SK-N-SH (cell line): ENCODE data around the gene HES6. TPM values are rescaled to one million over a fixed set of nuclear protein-coding genes. Genes with fewer than 3 reads are reported as not detected.

ENCODE experiments used
- CTCF ChIA-PET: fragments of 300-600, 350-600 bp; formaldehyde crosslinking; extraction: SDS; loops from one replicate; lab custom pipeline; 2021; lab: Yijun Ruan, JAX
- POLR2A ChIA-PET: fragments of 350-600 bp; sonication (Branson Sonifier 250); formaldehyde crosslinking; extraction: SDS; loops from one replicate; lab custom pipeline; 2020; ENCODE audit warnings: antibody characterized with exemption, inconsistent platforms; lab: Yijun Ruan, JAX
- DNase-seq: peaks from one replicate; pipeline ENCODE4 v3.0.0; 2012
- H2AFZ ChIP-seq: fragments of 200-600 bp; sonication (generic); 2 replicates; pipeline ENCODE4 v1.8.1; 2016; ENCODE audit warnings: antibody characterized with exemption, mild to moderate bottlenecking, low read depth
- H3F3A ChIP-seq: fragments of 200-600 bp; sonication (generic); replicated peaks from 2 replicates; pipeline ENCODE3; 2016; ENCODE audit warnings: antibody characterized with exemption, mild to moderate bottlenecking; ENCODE audit not compliant: insufficient read depth
- H3K27ac ChIP-seq, 2 experiments: fragments of 200-500 bp in 1 of 2; fragments of 200-600 bp in 1 of 2; sonication (Bioruptor generic) in 1 of 2; sonication (generic), shearing (Covaris generic) in 1 of 2; 2 replicates each; pipeline versions ENCODE4 v1.5.1 to v1.6.1; 2014 to 2016; ENCODE audit warnings: low read depth in 2 of 2, inconsistent platforms in 1 of 2, low read length in 1 of 2, mild to moderate bottlenecking in 1 of 2, mixed read lengths in 1 of 2
- H3K27me3 ChIP-seq: fragments of 200-600 bp; sonication (generic), shearing (Covaris generic); 2 replicates; pipeline ENCODE4 v1.6.1; 2016; ENCODE audit warnings: mixed run types; ENCODE audit not compliant: insufficient read depth
- H3K36me3 ChIP-seq, 2 experiments: fragments of 200-500 bp in 1 of 2; fragments of 200-600 bp in 1 of 2; sonication (Bioruptor generic) in 1 of 2; sonication (generic) in 1 of 2; replicated peaks in 1 of 2; 2 replicates each; pipeline versions ENCODE3 to v1.5.1; 2014 to 2016; ENCODE audit warnings: low read length in 1 of 2, mild to moderate bottlenecking in 1 of 2; ENCODE audit not compliant: insufficient read depth in 2 of 2, control insufficient read depth in 1 of 2
- H3K4me1 ChIP-seq, 2 experiments: fragments of 200-500 bp in 1 of 2; fragments of 200-600 bp in 1 of 2; sonication (Bioruptor generic) in 1 of 2; sonication (generic), shearing (Covaris generic) in 1 of 2; 2 replicates each; pipeline versions ENCODE4 v1.5.1 to v1.6.1; 2014 to 2016; ENCODE audit warnings: low read depth in 1 of 2, low read length in 1 of 2, mixed run types in 1 of 2; ENCODE audit not compliant: insufficient read depth in 2 of 2, control insufficient read depth in 1 of 2
- H3K4me2 ChIP-seq: fragments of 200-600 bp; sonication (generic), shearing (Covaris generic); 2 replicates; pipeline ENCODE4 v1.6.1; 2017; ENCODE audit warnings: mixed run types
- H3K4me3 ChIP-seq, 2 experiments: fragments of 200-500 bp in 1 of 2; fragments of 200-600 bp in 1 of 2; sonication (Bioruptor generic) in 1 of 2; sonication (generic), shearing (Covaris generic) in 1 of 2; 2 replicates each; pipeline versions ENCODE4 v1.5.1 to v1.8.1; 2014 to 2016; ENCODE audit warnings: low read depth in 2 of 2, inconsistent platforms in 1 of 2, low read length in 1 of 2, mild to moderate bottlenecking in 1 of 2, mixed read lengths in 1 of 2, moderate library complexity in 1 of 2
- H3K79me2 ChIP-seq: fragments of 200-600 bp; sonication (generic); 2 replicates; pipeline ENCODE4 v1.8.1; 2017; ENCODE audit warnings: mild to moderate bottlenecking; ENCODE audit not compliant: insufficient read depth
- H3K9ac ChIP-seq: fragments of 200-600 bp; sonication (generic); 2 replicates; pipeline ENCODE4 v1.6.1; 2017; ENCODE audit warnings: mixed run types
- H3K9me2 ChIP-seq: fragments of 200-600 bp; sonication (generic); 2 replicates; pipeline ENCODE4 v1.6.1; 2017; ENCODE audit warnings: mixed run types
- H3K9me3 ChIP-seq: fragments of 200-600 bp; sonication (generic); 2 replicates; pipeline ENCODE4 v1.6.1; 2017; ENCODE audit warnings: mixed run types, mild to moderate bottlenecking, moderate library complexity
- H4K20me1 ChIP-seq: fragments of 200-600 bp; sonication (generic); 2 replicates; pipeline ENCODE4 v1.6.1; 2017; ENCODE audit warnings: mild to moderate bottlenecking, mixed run types; ENCODE audit not compliant: insufficient read depth
- CTCF ChIP-seq: fragments of 200-600 bp; sonication (generic); IDR thresholded peaks from 2 replicates; pipeline ENCODE4 v1.6.1; 2017; ENCODE audit warnings: antibody characterized with exemption, mild to moderate bottlenecking, moderate library complexity
- ELF1 ChIP-seq: IDR thresholded peaks from 2 replicates; pipeline ENCODE4 v1.4.0; 2012
- EP300 ChIP-seq, 2 experiments: IDR thresholded peaks; 2 replicates each; pipeline versions ENCODE4 v1.4.0 to v1.6.1; 2012; ENCODE audit warnings: borderline replicate concordance in 1 of 2, low read depth in 1 of 2, low read length in 1 of 2
- EZH2phosphoT487 ChIP-seq: fragments of 200-600 bp; sonication (generic); IDR thresholded peaks from 2 replicates; pipeline ENCODE4 v1.6.1; 2017; ENCODE audit warnings: low read depth, mixed run types, mild to moderate bottlenecking, antibody characterized with exemption, moderate library complexity, borderline replicate concordance
- FOSL2 ChIP-seq: IDR thresholded peaks from 2 replicates; pipeline ENCODE4 v1.4.0; 2012; ENCODE audit warnings: low read depth, mild to moderate bottlenecking, moderate library complexity, borderline replicate concordance
- FOXJ3 ChIP-seq: sonication (generic); formaldehyde crosslinking; IDR thresholded peaks from 2 replicates; pipeline ENCODE4 v1.5.1; 2020; ENCODE audit warnings: mild to moderate bottlenecking, missing genetic modification reagents
- JUND ChIP-seq: IDR thresholded peaks from 2 replicates; pipeline ENCODE4 v1.4.0; 2012
- MEF2A ChIP-seq: IDR thresholded peaks from 2 replicates; pipeline ENCODE4 v1.4.0; 2012; ENCODE audit warnings: low read depth, borderline replicate concordance
- NFIC ChIP-seq: IDR thresholded peaks from 2 replicates; pipeline ENCODE4 v1.4.0; 2012; ENCODE audit warnings: borderline replicate concordance
- NRF1 ChIP-seq: IDR thresholded peaks from 2 replicates; pipeline ENCODE4 v1.6.1; 2012; ENCODE audit warnings: low read depth, mild to moderate bottlenecking, low read length
- RAD21 ChIP-seq: IDR thresholded peaks from 2 replicates; pipeline ENCODE4 v1.6.1; 2012; ENCODE audit warnings: mild to moderate bottlenecking, low read length
- RCOR1 ChIP-seq: fragments of 150-350 bp; IDR thresholded peaks from 2 replicates; pipeline ENCODE4 v1.6.1; 2017; ENCODE audit warnings: antibody characterized with exemption, low read length
- REST ChIP-seq: IDR thresholded peaks from 2 replicates; pipeline ENCODE4 v1.6.1; 2012; ENCODE audit warnings: mild to moderate bottlenecking, low read depth, low read length, moderate library complexity
- RXRA ChIP-seq: IDR thresholded peaks from 2 replicates; pipeline ENCODE4 v1.4.0; 2012; ENCODE audit warnings: low read depth, mild to moderate bottlenecking, borderline replicate concordance
- SIN3A ChIP-seq: IDR thresholded peaks from 2 replicates; pipeline ENCODE4 v1.6.1; 2012; ENCODE audit warnings: low read depth, mild to moderate bottlenecking, low read length, moderate library complexity, borderline replicate concordance
- SMC3 ChIP-seq: IDR thresholded peaks from 2 replicates; pipeline ENCODE4 v1.6.1; 2012; ENCODE audit warnings: low read depth, low read length, improper control_type of control experiment
- TCF12 ChIP-seq: IDR thresholded peaks from 2 replicates; pipeline ENCODE4 v1.4.0; 2012
- TEAD4 ChIP-seq: IDR thresholded peaks from 2 replicates; pipeline ENCODE4 v1.4.0; 2012; ENCODE audit warnings: mild to moderate bottlenecking, borderline replicate concordance; ENCODE audit not compliant: insufficient read depth
- WGBS: methylation state at CpG from one replicate; pipeline ENCODE4 v1.1.6; 2017; ENCODE audit warnings: low lambda C conversion rate; 5-methylcytosine and 5-hydroxymethylcytosine counted together
- polyA plus RNA-seq, 3 experiments: library from polyadenylated mRNA; depleted of rRNA; stranded (reverse); fragments of >200 nt; gene quantifications; 2 replicates each; pipeline ENCODE4 v1.2.3, GENCODE V29; 2012

Gene HES6
- polyA plus RNA-seq, 1 of the 3 experiments (the other 2 are of a cell fraction): 3.6 TPM

GRCh38 chr2:238228700-238229099 lies 11.1 kb downstream of the HES6 start:
- no peaks in the 10 kb centered on the region for H3K9me2 ChIP-seq
- 37% methylated on average over 4 of the region's 4 CpGs for WGBS
- H4K20me1 ChIP-seq: no peaks in the 10 kb centered on the region
- H3K27me3 ChIP-seq: no peaks in the 10 kb centered on the region; the same call in 1 of the 2 replicates
- H3K36me3 ChIP-seq: no peaks in the 10 kb centered on the region
- H3K4me1 ChIP-seq: no peaks in the 10 kb centered on the region
- H3K79me2 ChIP-seq: no peaks in the 10 kb centered on the region
- H3F3A ChIP-seq: no peaks in the 10 kb centered on the region
- no peaks in the 10 kb centered on the region for H3K9me3 ChIP-seq
- H3K4me2 ChIP-seq: no peak overlapping the region
- peak overlapping the region in 1 of 2 experiments; percentile 12; a peak in 1 of 4 replicates for H3K27ac ChIP-seq
- H3K4me3 ChIP-seq: no peak overlapping the region
- H2AFZ ChIP-seq: no peak overlapping the region
- ChIA-PET CTCF (no interaction called here), POLR2A (interaction anchor here (0.7 kb wide), 1 partner anchor 14 kb away, joined by 4 read pairs; no protein-coding TSS in a partner anchor)
- no peak for DNase-seq
- no peak overlapping the region for H3K9ac ChIP-seq
- TF ChIP-seq TCF12 (peak; percentile 34; the same call in 1 of the 2 replicates), MEF2A (no peak), FOXJ3 (CRISPR knock-in tag) (no peak), NRF1 (no peak)

- Histone ChIP-seq H3K4me3 (no peak overlapping the region), H3K27ac (no peak overlapping the region), H3F3A (no peaks in the 10 kb centered on the region), H3K9me3 (no peaks in the 10 kb centered on the region), H3K4me1 (no peaks in the 10 kb centered on the region), H4K20me1 (no peaks in the 10 kb centered on the region), H3K4me2 (no peak overlapping the region), H2AFZ (no peak overlapping the region), H3K9me2 (no peaks in the 10 kb centered on the region), H3K27me3 (no peaks in the 10 kb centered on the region; the same call in 1 of the 2 replicates), H3K9ac (no peak overlapping the region), H3K79me2 (no peaks in the 10 kb centered on the region), H3K36me3 (no peaks in the 10 kb centered on the region)
- WGBS: 85% methylated on average over 11 of the region's 11 CpGs
- no peak for DNase-seq
- POLR2A ChIA-PET: interaction anchor here (0.9 kb wide), 1 partner anchor 11 kb away, joined by 3 read pairs; no protein-coding TSS in a partner anchor
- CTCF ChIA-PET: no interaction called here
- TF ChIP-seq ELF1 (no peak), FOSL2 (no peak), RCOR1 (no peak), TCF12 (no peak), FOXJ3 (CRISPR knock-in tag) (no peak), REST (no peak), RAD21 (no peak), CTCF (no peak), RXRA (no peak), EP300 (IDR thresholded peaks at IDR 0.05; ENCODE audit: borderline replicate concordance in 1 of 2, low read depth in 1 of 2, low read length in 1 of 2) (no peak), TEAD4 (no peak), EZH2phosphoT487 (no peak), NRF1 (no peak), JUND (no peak), SIN3A (no peak), NFIC (no peak), SMC3 (no peak)
Measured at GRCh38 chr2:238227587-238228032, 12.2 kb downstream of the HES6 start.
